ENCODE results near the gene EPB41L4B.
"Not testable (repeated sequence)": the region's sequence is repeated elsewhere in the genome, so short reads cannot be mapped to it uniquely, and the experiment has no call there.

EPB41L4B gene

GRCh38 chr9:109295221-109296130 lies 25.4 kb downstream of the EPB41L4B start:
- DNase-seq: no peak

- no peak for DNase-seq
These were observed 30.5 kb downstream of the EPB41L4B start for GRCh38 chr9:109290385-109290784.

- no peak for DNase-seq
These were observed 30.9 kb downstream of the EPB41L4B start for GRCh38 chr9:109289931-109290330.

GRCh38 chr9:109289186-109289585 lies 31.7 kb downstream of the EPB41L4B start:
- DNase-seq: no peak

GRCh38 chr9:109286981-109287380 lies 33.9 kb downstream of the EPB41L4B start:
- DNase-seq: no peak

- no peak for DNase-seq
These were observed 34.3 kb downstream of the EPB41L4B start for GRCh38 chr9:109286571-109286977.

- DNase-seq: not testable (repeated sequence)
These were observed 37.2 kb downstream of the EPB41L4B start for GRCh38 chr9:109283672-109284071.

GRCh38 chr9:109283012-109283411 lies 37.8 kb downstream of the EPB41L4B start:
- DNase-seq: no peak

- no peak for DNase-seq
These were observed 38.6 kb downstream of the EPB41L4B start for GRCh38 chr9:109282302-109282701.

GRCh38 chr9:109281518-109281917 lies 39.3 kb downstream of the EPB41L4B start:
- DNase-seq: no peak

GRCh38 chr9:109278848-109279247 lies 42.0 kb downstream of the EPB41L4B start:
- DNase-seq: no peak

GRCh38 chr9:109278216-109278615 lies 42.6 kb downstream of the EPB41L4B start:
- DNase-seq: no peak

GRCh38 chr9:109277451-109277850 lies 43.4 kb downstream of the EPB41L4B start:
- DNase-seq: no peak

- no peak for DNase-seq
These were observed 44.1 kb downstream of the EPB41L4B start for GRCh38 chr9:109276469-109277440.

GRCh38 chr9:109274884-109275730 lies 45.8 kb downstream of the EPB41L4B start:
- DNase-seq: no peak

GRCh38 chr9:109273869-109274268 lies 47.0 kb downstream of the EPB41L4B start:
- DNase-seq: no peak

- DNase-seq: no peak
These were observed 48.1 kb downstream of the EPB41L4B start for GRCh38 chr9:109272745-109273144.

- no peak for DNase-seq
These were observed 48.8 kb downstream of the EPB41L4B start for GRCh38 chr9:109272045-109272444.

GRCh38 chr9:109270971-109271925 lies 49.6 kb downstream of the EPB41L4B start:
- DNase-seq: no peak

GRCh38 chr9:109270441-109270840 lies 50.4 kb downstream of the EPB41L4B start:
- no peak for DNase-seq

- DNase-seq: no peak
These were observed 51.0 kb downstream of the EPB41L4B start for GRCh38 chr9:109269839-109270238.

Measured in suppressor macrophage treated with lipopolysaccharide for 4 hours (primary cell).